Smooth muscle cell (in vitro differentiated cells): Measurements from ENCODE around the gene LTB. TPM values are rescaled to one million over a fixed set of nuclear protein-coding genes. Genes with fewer than 3 reads are reported as not detected.

Experiments
- DNase-seq: peaks from one replicate; lab custom pipeline; 2025; ENCODE audit not compliant: unreplicated experiment; lab: John Stamatoyannopoulos, UW
- H2AFZ ChIP-seq: fragments of 200-600 bp; sonication (generic); 2 replicates; pipeline ENCODE4 v1.6.0; 2016; ENCODE audit warnings: antibody characterized with exemption, low read depth, mild to moderate bottlenecking
- H3F3A ChIP-seq: fragments of 200-600 bp; sonication (generic); 2 replicates; pipeline ENCODE4 v1.6.0; 2017; ENCODE audit warnings: antibody characterized with exemption, low read depth
- H3K27ac ChIP-seq: fragments of 200-600 bp; sonication (generic); 2 replicates; pipeline ENCODE4 v1.5.1; 2016; ENCODE audit warnings: low read depth, mild to moderate bottlenecking
- H3K27me3 ChIP-seq: fragments of 200-600 bp; sonication (generic); 2 replicates; pipeline ENCODE4 v1.6.1; 2016; ENCODE audit warnings: low read depth, mild to moderate bottlenecking
- H3K36me3 ChIP-seq: fragments of 200-600 bp; sonication (generic); 2 replicates; pipeline ENCODE4 v1.5.1; 2016; ENCODE audit warnings: low read depth
- H3K4me1 ChIP-seq: fragments of 200-600 bp; sonication (generic); 2 replicates; pipeline ENCODE4 v1.5.1; 2016; ENCODE audit warnings: low read depth
- H3K4me2 ChIP-seq: fragments of 200-600 bp; sonication (generic); 2 replicates; pipeline ENCODE4 v1.6.0; 2016; ENCODE audit warnings: mild to moderate bottlenecking
- H3K4me3 ChIP-seq: fragments of 200-600 bp; sonication (generic); 2 replicates; pipeline ENCODE4 v1.5.1; 2016; ENCODE audit warnings: mild to moderate bottlenecking
- H3K79me2 ChIP-seq: fragments of 200-600 bp; sonication (generic); 2 replicates; pipeline ENCODE4 v1.6.0; 2016; ENCODE audit warnings: low read depth, mild to moderate bottlenecking
- H3K9ac ChIP-seq: fragments of 200-600 bp; sonication (generic); 2 replicates; pipeline ENCODE4 v1.6.0; 2016; ENCODE audit warnings: low read depth
- H3K9me3 ChIP-seq: fragments of 200-600 bp; sonication (generic); replicated peaks from 2 replicates; pipeline ENCODE4 v1.5.1; 2016; ENCODE audit warnings: low read depth
- H4K20me1 ChIP-seq: fragments of 200-600 bp; sonication (generic); 2 replicates; pipeline ENCODE4 v1.6.0; 2016; ENCODE audit warnings: low read depth
- CTCF ChIP-seq: fragments of 200-600 bp; sonication (generic); IDR thresholded peaks from 2 replicates; pipeline ENCODE4 v1.5.1; 2017; ENCODE audit warnings: borderline replicate concordance, mild to moderate bottlenecking, antibody characterized with exemption; ENCODE audit not compliant: insufficient read depth, poor library complexity, severe bottlenecking
- WGBS: methylation state at CpG from one replicate; pipeline ENCODE4 v1.1.7; 2016; ENCODE audit warnings: low lambda C conversion rate; 5-methylcytosine and 5-hydroxymethylcytosine counted together
- polyA plus RNA-seq: library from polyadenylated mRNA; unstranded; fragments of >200 nt; fragmentation: Nextera tagmentation; extraction: Ambion mirVana; gene quantifications from 2 replicates; pipeline ENCODE4 v1.2.1, GENCODE V29; 2016
- total RNA-seq: library from RNA; depleted of rRNA; stranded (reverse); fragments of >200 nt; gene quantifications from 2 replicates; pipeline ENCODE4 v1.2.3, GENCODE V29; 2014

LTB gene
- total and polyA plus RNA-seq, 2 experiments from 2014 or later, result 0.75 TPM; not detected in 1

- Histone ChIP-seq H3K9ac (peak overlapping the region; percentile 93), H3K4me3 (peak overlapping the region; percentile 85), H3K27me3 (no peaks in the 10 kb centered on the region), H3K4me2 (peak overlapping the region; percentile 97), H3K9me3 (no peaks in the 10 kb centered on the region), H2AFZ (no peak overlapping the region), H3K4me1 (peaks cover 13% of the 10 kb centered on the region), H3F3A (peaks cover 11% of the 10 kb centered on the region), H4K20me1 (peaks cover 59% of the 10 kb centered on the region), H3K79me2 (peaks cover 62% of the 10 kb centered on the region), H3K36me3 (peaks cover 9% of the 10 kb centered on the region), H3K27ac (peak overlapping the region; percentile 98)
- no peak for DNase-seq
- no peak for TF ChIP-seq CTCF
- 8% methylated on average over 4 of the region's 4 CpGs for WGBS
These were observed 39.8 kb upstream of the LTB start for GRCh38 chr6:31621991-31622390.

GRCh38 chr6:31621320-31621939 is 39.2 kb upstream of the LTB start:
- Histone ChIP-seq H3K27me3 (no peaks in the 10 kb centered on the region), H3K27ac (peak overlapping the region; percentile 98), H3K79me2 (peaks cover 56% of the 10 kb centered on the region), H3K4me2 (peak overlapping the region; percentile 97), H3K9me3 (no peaks in the 10 kb centered on the region), H3K9ac (peak overlapping the region; percentile 93), H3F3A (peaks cover 11% of the 10 kb centered on the region), H3K36me3 (peaks cover 9% of the 10 kb centered on the region), H3K4me1 (peaks cover 13% of the 10 kb centered on the region), H4K20me1 (peaks cover 53% of the 10 kb centered on the region), H2AFZ (peak overlapping the region; percentile 24), H3K4me3 (peak overlapping the region; percentile 85)
- no peak for DNase-seq
- 2% methylated on average over 15 of the region's 15 CpGs for WGBS
- no peak for TF ChIP-seq CTCF

GRCh38 chr6:31620586-31621319 is 38.5 kb upstream of the LTB start, which contains the start of gene PRRC2A:
Gene PRRC2A, plus strand, starts transcription at chr6:31620715. Its CDS starts 2,075 bp downstream, at chr6:31622790.
- peak within 1 kb of the TSS; percentile 98 for H3K27ac ChIP-seq
- no peaks in the 10 kb centered on the region for H3K27me3 ChIP-seq
- peaks cover 9% of the 10 kb centered on the region for H3K36me3 ChIP-seq
- H3F3A ChIP-seq, result peaks cover 11% of the 10 kb centered on the region
- H3K4me2 ChIP-seq, result peak within 1 kb of the TSS; percentile 97
- WGBS, result under 1% methylated on average over 29 of the region's 67 CpGs
- H3K4me1 ChIP-seq, result peaks cover 13% of the 10 kb centered on the region
- TF ChIP-seq CTCF, result no peak
- H3K9me3 ChIP-seq, result no peaks in the 10 kb centered on the region
- H3K79me2 ChIP-seq, result peaks cover 49% of the 10 kb centered on the region
- H3K9ac ChIP-seq, result peak within 1 kb of the TSS; percentile 93
- peak; percentile 97 for DNase-seq
- peaks cover 46% of the 10 kb centered on the region for H4K20me1 ChIP-seq
- peak within 1 kb of the TSS; percentile 47 for H2AFZ ChIP-seq
- H3K4me3 ChIP-seq, result peak within 1 kb of the TSS; percentile 85
